Natural killer cell treated with Interleukin-12 subunit alpha and Interleukin-12 subunit beta and Interleukin-15 and Interleukin-18, amount 100 ng/mL, for 72 hours (primary cell): ENCODE measurements around the gene PRDM8. TPM values are rescaled to one million over a fixed set of nuclear protein-coding genes. Genes with fewer than 3 reads are reported as not detected.
A peak's percentile ranks its signal among the peaks of the same experiment; 100 is the strongest.
"Not testable (repeated sequence)": the region's sequence is repeated elsewhere in the genome, so short reads cannot be mapped to it uniquely, and the experiment has no call there.

Experiments used
- ATAC-seq, 2 donors: fragments of 150-1000 bp; cut with Tn5 transposase in 1 of 2; sonication (Bioruptor Pico), chemical (Tn5 transposase) in 1 of 2; 2 replicates each; pipeline ENCODE4 v1.10.0; 2021
- DNase-seq: peaks from one replicate; pipeline ENCODE4 v3.0.0; 2022; ENCODE audit warnings: low spot score
- H3K27ac Mint-ChIP-seq, 2 donors: 1 replicate in 1 of 2; 2 replicates in 1 of 2; pipeline ENCODE4 v1.8.0; 2022; ENCODE audit warnings: mixed read lengths in 2 of 2, mild to moderate bottlenecking in 1 of 2, moderate library complexity in 1 of 2
- H3K27me3 Mint-ChIP-seq, 2 donors: 1 replicate in 1 of 2; 2 replicates in 1 of 2; pipeline ENCODE4 v1.8.0; 2022; ENCODE audit warnings: mixed read lengths in 2 of 2
- H3K36me3 Mint-ChIP-seq: one replicate; pipeline ENCODE4 v1.8.0; 2022; ENCODE audit warnings: mixed read lengths
- H3K4me1 Mint-ChIP-seq, 2 donors: 1 replicate in 1 of 2; 2 replicates in 1 of 2; pipeline ENCODE4 v1.8.0; 2022; ENCODE audit warnings: low read depth in 2 of 2, mixed read lengths in 2 of 2, mild to moderate bottlenecking in 1 of 2
- H3K4me3 Mint-ChIP-seq: one replicate; pipeline ENCODE4 v1.8.0; 2022; ENCODE audit warnings: mixed read lengths
- H3K9me3 Mint-ChIP-seq: 2 replicates; pipeline ENCODE4 v1.8.0; 2022; ENCODE audit warnings: mixed read lengths
- total RNA-seq, 2 donors: library from RNA; stranded (reverse); gene quantifications; one replicate each; pipeline ENCODE4 v1.2.3, GENCODE V29; 2022

The PRDM8 gene
- total RNA-seq, 2 donors from 2014 or later, result 12.3 to 15.5 TPM

DNA sequence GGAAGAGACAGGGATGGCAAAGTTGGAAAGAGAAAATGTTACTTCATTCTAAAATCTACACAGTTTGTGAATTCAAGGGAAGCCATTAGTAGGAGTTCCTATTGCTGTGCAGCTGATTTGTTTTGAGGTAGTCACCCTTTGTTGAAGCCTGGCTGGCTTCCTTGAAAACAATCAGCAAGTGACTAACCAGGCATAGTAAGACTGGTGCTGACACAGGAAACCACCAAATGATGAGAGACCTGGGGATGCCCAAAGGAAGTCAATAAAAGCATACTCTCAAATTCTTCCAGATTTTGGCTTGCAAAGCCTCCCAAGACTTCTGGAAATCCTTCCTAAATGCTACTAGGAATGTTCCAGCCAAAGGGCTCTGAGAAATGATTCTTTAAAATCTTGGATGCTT lies 23.9 kb upstream of the PRDM8 start:
- Mint-ChIP-seq H3K9me3 (no peaks in the 10 kb centered on the region), H3K4me3 (peak overlapping the region; percentile 34), H3K4me1 (peaks cover 38 to 44% of the 10 kb centered on the region in 2 donors), H3K36me3 (no peaks in the 10 kb centered on the region), H3K27ac (peak overlapping the region; percentile 93 to 98), H3K27me3 (no peaks in the 10 kb centered on the region)
- DNase-seq (peak; percentile 86), ATAC-seq (peak; percentile 97 to 98)

DNA sequence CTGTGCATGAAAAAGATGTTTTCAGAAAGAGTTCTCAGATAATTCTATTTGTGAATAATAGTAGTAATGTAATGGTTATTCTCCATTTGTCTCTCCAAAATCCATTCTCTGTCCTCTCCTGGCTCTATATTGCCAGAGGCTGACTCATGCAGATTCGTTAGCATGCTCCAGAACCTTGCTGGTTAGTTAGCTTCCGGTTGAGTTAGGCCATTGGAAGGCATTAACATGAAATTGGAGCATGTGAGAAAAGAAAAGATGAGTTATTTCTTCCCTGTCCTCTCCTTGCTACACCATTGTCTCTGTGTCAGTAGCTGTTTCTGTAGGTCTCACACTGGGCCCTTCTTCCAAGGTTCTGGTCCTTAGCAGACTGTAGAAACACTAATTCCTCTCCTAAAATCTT lies 23.5 kb upstream of the PRDM8 start:
- H3K27ac Mint-ChIP-seq, result peak overlapping the region; percentile 93 to 98
- H3K27me3 Mint-ChIP-seq, result no peaks in the 10 kb centered on the region
- DNase-seq, result no peak
- peaks cover 38 to 44% of the 10 kb centered on the region in 2 donors for H3K4me1 Mint-ChIP-seq
- H3K9me3 Mint-ChIP-seq, result peaks cover under 1% of the 10 kb centered on the region
- ATAC-seq, result peak in 1 of 2 donors; percentile 31
- peaks cover under 1% of the 10 kb centered on the region for H3K36me3 Mint-ChIP-seq
- H3K4me3 Mint-ChIP-seq, result peak overlapping the region; percentile 34

- Mint-ChIP-seq H3K4me1 (peaks cover 50 to 51% of the 10 kb centered on the region in 2 donors), H3K9me3 (peaks cover 10% of the 10 kb centered on the region), H3K36me3 (peaks cover 19% of the 10 kb centered on the region), H3K27ac (peak overlapping the region in 1 of 2 donors; percentile 16)
- H3K27me3 Mint-ChIP-seq, DNase-seq, ATAC-seq, H3K4me3 Mint-ChIP-seq: not testable (repeated sequence)
Observed at GRCh38 chr4:80177793-80178192, 19.5 kb upstream of the PRDM8 start.

GRCh38 chr4:80178964-80179363 lies 18.3 kb upstream of the PRDM8 start:
- Mint-ChIP-seq H3K4me1 (peaks cover 45 to 46% of the 10 kb centered on the region in 2 donors), H3K36me3 (peaks cover 19% of the 10 kb centered on the region), H3K27ac (peak overlapping the region in 1 of 2 donors; percentile 82), H3K27me3 (no peaks in the 10 kb centered on the region), H3K4me3 (no peak overlapping the region), H3K9me3 (peaks cover 10% of the 10 kb centered on the region)
- DNase-seq (no peak), ATAC-seq (no peak)

DNA sequence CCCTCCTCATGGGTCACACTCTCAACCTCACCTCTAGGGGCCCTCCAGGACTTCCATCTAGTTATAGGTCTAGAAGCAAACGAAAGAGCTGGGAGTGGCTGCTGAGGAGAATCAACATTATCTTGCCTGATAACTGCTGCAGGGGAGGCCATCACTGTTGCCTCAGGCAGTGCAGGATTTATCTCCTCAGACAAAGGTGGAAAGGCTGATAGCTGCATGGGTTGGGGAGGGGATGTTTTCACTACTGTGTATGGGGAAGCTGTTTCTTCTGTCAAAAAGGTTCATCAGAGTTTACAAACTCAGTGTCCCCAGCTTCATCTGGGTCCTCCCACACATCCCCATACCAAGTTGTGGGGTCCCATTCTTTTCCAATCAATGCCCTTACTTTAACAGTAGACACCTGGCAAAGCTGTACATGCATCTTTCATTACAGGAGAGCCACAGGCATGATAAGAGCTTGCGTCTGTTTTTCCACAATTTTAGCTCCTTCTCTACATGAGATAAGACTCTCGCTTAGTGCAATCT lies 17.6 kb upstream of the PRDM8 start:
- Mint-ChIP-seq H3K27me3 (no peaks in the 10 kb centered on the region), H3K4me3 (no peak overlapping the region), H3K9me3 (peaks cover 10% of the 10 kb centered on the region), H3K27ac (peak overlapping the region; percentile 48 to 82), H3K36me3 (peaks cover 19% of the 10 kb centered on the region), H3K4me1 (peaks cover 42 to 44% of the 10 kb centered on the region in 2 donors)
- DNase-seq (no peak), ATAC-seq (no peak)

DNA sequence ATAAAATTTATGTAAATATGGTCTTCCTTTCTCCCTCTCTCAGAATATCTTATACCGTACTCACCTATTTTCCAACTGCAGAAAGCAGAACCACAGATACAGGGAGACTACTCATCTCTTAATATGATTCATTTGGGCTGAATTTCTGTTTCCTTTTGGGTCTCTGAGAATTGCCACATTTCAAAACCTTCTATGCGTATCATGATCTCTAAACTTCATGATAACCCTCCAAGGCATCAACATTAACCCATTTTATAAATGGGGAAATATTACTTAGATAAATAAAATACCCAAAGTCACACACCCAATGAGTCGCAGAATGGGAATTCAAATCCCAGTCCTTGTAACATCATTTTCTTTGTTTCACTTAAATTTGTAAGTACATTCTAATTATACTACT lies 16.6 kb upstream of the PRDM8 start:
- peaks cover 10% of the 10 kb centered on the region for H3K9me3 Mint-ChIP-seq
- ATAC-seq (peak in 1 of 2 donors; percentile 32), DNase-seq (no peak)
- peaks cover 27% of the 10 kb centered on the region for H3K36me3 Mint-ChIP-seq
- H3K27me3 Mint-ChIP-seq, result peaks cover 0 to 8% of the 10 kb centered on the region in 2 donors
- peak overlapping the region; percentile 48 to 82 for H3K27ac Mint-ChIP-seq
- peak overlapping the region; percentile 24 for H3K4me3 Mint-ChIP-seq
- peaks cover 47 to 50% of the 10 kb centered on the region in 2 donors for H3K4me1 Mint-ChIP-seq

DNA sequence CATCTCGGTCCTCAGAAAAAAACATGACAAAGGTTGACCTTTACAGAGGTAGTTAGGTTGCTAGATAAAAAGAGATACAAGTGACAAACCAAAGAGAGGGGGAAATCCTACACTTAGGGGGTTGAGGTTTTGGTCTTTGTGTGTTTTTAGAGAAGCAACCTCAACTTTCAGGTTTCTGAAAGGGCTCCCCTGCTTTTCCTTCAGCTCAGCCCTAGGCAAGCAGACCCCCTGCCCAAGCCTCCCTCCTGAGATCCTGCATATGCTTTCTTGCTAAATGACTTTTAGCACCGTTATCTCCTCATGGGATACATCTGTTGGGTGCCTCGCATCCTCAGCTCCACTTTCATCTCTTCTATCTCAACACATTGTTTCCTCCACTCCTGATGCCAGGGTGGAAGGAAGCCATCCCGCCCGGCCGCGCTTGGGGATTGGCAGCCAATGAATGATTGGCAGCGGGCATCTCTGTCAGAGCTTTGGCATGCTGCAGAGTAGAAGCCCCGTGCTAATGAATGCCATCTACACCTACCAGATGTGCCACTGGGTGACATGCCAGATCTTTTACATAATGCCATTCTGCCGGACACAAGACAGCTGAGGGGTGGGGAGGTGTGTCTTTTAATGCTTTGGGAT lies 15.0 kb upstream of the PRDM8 start:
- peaks cover 10% of the 10 kb centered on the region for H3K9me3 Mint-ChIP-seq
- peaks cover 0 to 17% of the 10 kb centered on the region in 2 donors for H3K27me3 Mint-ChIP-seq
- H3K4me1 Mint-ChIP-seq, result peaks cover 54 to 61% of the 10 kb centered on the region in 2 donors
- H3K36me3 Mint-ChIP-seq, result peaks cover 30% of the 10 kb centered on the region
- ATAC-seq, result no peak
- H3K27ac Mint-ChIP-seq, result peak overlapping the region; percentile 58 to 74
- H3K4me3 Mint-ChIP-seq, result peak overlapping the region; percentile 74
- no peak for DNase-seq

- ATAC-seq, result peak; percentile 62 to 66
- peak; percentile 68 for DNase-seq
- H3K4me1 Mint-ChIP-seq, result peaks cover 52 to 69% of the 10 kb centered on the region in 2 donors
- peaks cover 6 to 25% of the 10 kb centered on the region in 2 donors for H3K27me3 Mint-ChIP-seq
- peak overlapping the region; percentile 95 for H3K4me3 Mint-ChIP-seq
- H3K27ac Mint-ChIP-seq, result peak overlapping the region; percentile 82 to 95
- H3K9me3 Mint-ChIP-seq, result peaks cover 10% of the 10 kb centered on the region
- H3K36me3 Mint-ChIP-seq, result peaks cover 36% of the 10 kb centered on the region
Observed at GRCh38 chr4:80183250-80184052, 13.9 kb upstream of the PRDM8 start.

DNA sequence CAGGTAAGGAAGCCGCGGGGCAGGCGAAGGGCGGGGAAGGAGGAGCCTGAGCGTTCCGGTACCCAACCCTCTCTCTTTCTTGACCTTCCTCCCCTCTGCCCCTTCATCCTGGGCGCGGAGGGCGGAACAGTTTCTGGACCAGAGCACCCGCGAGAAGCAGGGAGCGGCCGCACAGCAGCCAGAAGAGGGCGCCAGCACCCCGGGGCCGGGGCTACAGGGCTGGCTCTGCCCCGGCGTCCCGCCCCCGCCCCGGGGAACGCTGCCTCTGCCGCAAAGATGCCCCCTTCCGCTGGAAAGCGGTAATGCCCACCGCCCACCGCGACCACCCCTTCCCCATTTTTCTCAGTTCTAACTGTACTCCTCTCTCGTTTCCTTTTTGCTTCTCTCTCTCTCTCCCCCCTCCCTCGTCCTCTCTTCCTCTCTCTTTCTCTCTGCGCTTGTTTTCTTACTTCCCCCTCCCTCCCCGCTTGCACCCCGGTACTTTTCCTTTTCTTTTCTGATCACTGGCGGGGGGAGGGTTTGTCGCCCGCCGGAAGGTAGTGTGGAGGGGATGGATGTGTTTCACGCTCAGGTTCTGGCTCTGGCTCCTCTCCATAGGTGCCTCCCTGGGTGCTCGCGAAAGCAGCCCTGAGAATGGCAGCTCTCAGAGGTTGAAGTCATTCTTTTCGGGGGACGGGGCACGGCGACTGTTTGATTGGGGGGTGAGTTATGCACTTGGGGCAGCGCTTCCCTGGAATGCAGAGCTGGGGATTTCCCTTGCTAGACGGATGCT lies 13.1 kb upstream of the PRDM8 start:
- Mint-ChIP-seq H3K36me3 (peaks cover 31% of the 10 kb centered on the region), H3K4me1 (peaks cover 48 to 68% of the 10 kb centered on the region in 2 donors), H3K4me3 (peak overlapping the region; percentile 95), H3K27ac (peak overlapping the region; percentile 82 to 95), H3K9me3 (peaks cover 6% of the 10 kb centered on the region), H3K27me3 (peaks cover 6 to 25% of the 10 kb centered on the region in 2 donors)
- ATAC-seq (peak; percentile 96 to 97), DNase-seq (peak; percentile 95)

DNA sequence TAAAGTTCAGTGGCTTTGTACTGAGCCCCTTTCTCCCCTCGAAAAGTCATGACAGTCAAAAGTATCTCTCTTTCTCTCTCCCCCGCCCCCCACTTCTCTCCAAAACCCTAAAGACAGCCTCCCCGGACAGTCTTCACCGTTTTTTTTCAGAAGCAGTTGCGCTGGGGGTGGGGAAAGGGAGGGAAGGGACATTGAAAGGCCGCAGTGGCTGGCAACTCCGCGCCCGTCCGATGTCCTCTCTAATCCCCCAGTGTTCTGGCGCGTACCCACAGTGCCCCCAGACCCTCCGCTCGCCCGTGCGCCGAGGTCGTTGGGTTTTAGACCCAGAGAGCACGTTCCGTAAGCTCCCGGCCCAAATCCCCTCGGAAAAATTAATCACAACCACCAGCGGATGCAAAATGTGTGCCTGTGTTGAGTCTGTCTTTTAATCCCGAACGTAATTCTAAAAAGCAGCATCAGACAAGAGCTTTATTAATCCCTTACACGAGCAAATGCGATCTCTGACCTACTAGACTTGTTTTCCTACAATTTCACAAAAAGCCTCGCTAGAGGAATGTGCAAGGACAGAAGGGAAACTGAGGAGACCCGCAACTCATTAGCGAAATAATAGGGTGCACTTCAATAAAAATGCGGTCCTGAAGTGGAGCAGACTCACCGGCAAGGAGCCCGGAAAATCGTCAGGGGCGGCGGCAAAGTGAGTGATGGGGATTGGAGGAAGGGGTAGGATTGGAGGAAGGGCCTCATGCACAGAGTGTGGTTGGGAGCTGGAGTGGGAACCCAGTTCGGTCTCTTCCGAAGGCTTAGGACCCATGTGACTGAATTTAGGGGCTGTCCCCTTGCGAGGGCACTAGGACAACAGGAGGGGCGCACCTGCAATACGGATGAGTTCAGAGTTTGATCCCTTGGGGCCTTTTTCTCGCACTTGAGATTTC lies 12.2 kb upstream of the PRDM8 start:
- DNase-seq (peak; percentile 67), ATAC-seq (no peak)
- Mint-ChIP-seq H3K9me3 (peaks cover 4% of the 10 kb centered on the region), H3K4me3 (peak overlapping the region; percentile 95), H3K27ac (peak overlapping the region; percentile 82 to 95), H3K4me1 (peaks cover 45 to 63% of the 10 kb centered on the region in 2 donors), H3K36me3 (peaks cover 23% of the 10 kb centered on the region), H3K27me3 (peaks cover 6 to 25% of the 10 kb centered on the region in 2 donors)

GRCh38 chr4:80185787-80186548 lies 11.3 kb upstream of the PRDM8 start:
- Mint-ChIP-seq H3K27me3 (peaks cover 6 to 25% of the 10 kb centered on the region in 2 donors), H3K9me3 (no peaks in the 10 kb centered on the region), H3K4me1 (peaks cover 40 to 56% of the 10 kb centered on the region in 2 donors), H3K4me3 (peak overlapping the region; percentile 95), H3K27ac (peak overlapping the region; percentile 82 to 95), H3K36me3 (peaks cover 16% of the 10 kb centered on the region)
- no peak for DNase-seq
- ATAC-seq, result no peak

- Mint-ChIP-seq H3K27ac (peak overlapping the region in 1 of 2 donors; percentile 82), H3K4me3 (peak overlapping the region; percentile 52), H3K36me3 (peaks cover 16% of the 10 kb centered on the region), H3K27me3 (peaks cover 6 to 25% of the 10 kb centered on the region in 2 donors), H3K9me3 (no peaks in the 10 kb centered on the region), H3K4me1 (peaks cover 36 to 50% of the 10 kb centered on the region in 2 donors)
- no peak for ATAC-seq
- no peak for DNase-seq
Observed at GRCh38 chr4:80186676-80187075, 10.6 kb upstream of the PRDM8 start.
